Mesenteric fat pad (tissue), 1 donor: ENCODE results near the gene C10orf71. TPM values are rescaled to one million over a fixed set of nuclear protein-coding genes. Genes with fewer than 3 reads are reported as not detected.

Experiments used
- DNase-seq: peaks from one replicate; pipeline ENCODE4 v3.0.0-alpha.2; 2020; ENCODE audit warnings: low spot score
- long read RNA-seq: library from polyadenylated mRNA; unstranded; transcript quantifications from one replicate; pipeline ENCODE4 v2.0.0, GENCODE V29; 2020
- total RNA-seq: library from RNA; stranded (reverse); fragmentation: NEBNext Ultra II Directional; extraction: Animal tissue kit (Norgen Biotek cat#: 25700); gene quantifications from one replicate; pipeline ENCODE4 v1.2.1, GENCODE V29; 2021
- donor health status: DM: yes; HTN: yes; CAD: no.

The C10orf71 gene
- total RNA-seq: not detected
- long read RNA-seq: 0 reads

DNA sequence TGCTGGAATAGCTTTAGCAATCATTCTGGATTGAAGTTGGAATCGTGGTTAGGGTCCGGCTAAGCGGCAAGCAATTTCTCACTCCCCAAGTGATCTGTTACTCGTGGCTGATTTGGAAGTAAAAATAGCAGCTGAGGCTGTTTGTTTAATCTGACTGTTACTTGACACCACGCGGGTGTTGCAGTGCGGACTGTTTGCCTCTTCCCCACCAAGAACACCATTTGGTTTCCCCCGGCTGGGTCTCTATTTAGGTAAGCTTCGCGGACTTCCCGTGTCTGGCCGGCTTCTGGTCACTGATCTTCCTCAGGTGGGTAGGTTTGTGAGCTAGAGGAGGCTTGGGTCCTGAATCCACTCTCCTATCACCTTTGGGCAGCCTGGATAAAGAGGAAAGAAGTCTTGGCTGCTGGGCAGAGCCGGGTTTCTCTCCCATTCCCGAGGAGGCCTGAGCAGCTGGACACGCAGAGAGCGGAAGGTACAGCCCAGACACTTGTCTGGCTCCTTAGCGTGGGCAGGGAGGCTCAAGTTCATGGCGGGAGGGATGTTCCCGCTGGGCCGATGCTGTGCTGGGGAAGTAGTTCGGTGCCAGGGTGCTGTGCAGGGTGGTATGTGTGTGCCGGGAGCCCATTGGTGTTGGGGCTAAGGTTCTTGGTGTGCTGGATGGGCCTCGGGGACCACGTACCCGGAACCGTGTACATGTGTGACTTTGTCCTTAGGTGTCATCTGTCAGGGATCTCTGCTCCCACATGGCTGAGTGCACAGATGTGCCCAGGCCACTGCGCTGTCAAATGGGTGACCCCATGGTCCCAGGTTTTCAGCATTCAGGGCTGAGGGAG lies at the start of gene C10orf71:
Gene C10orf71 (plus strand): TSS at position 188 of the 833 bp plus-strand sequence. CDS start 23,376 bp downstream, outside the sequence.
- no peak for DNase-seq

- DNase-seq: no peak
Observed at GRCh38 chr10:49252313-49253034, 46.5 kb upstream of the C10orf71 start.

- DNase-seq: no peak
Observed at GRCh38 chr10:49253340-49253906, 45.5 kb upstream of the C10orf71 start.

GRCh38 chr10:49254150-49254549 lies 44.8 kb upstream of the C10orf71 start:
- DNase-seq: no peak

- no peak for DNase-seq
Observed at GRCh38 chr10:49254556-49255318, 44.2 kb upstream of the C10orf71 start.

GRCh38 chr10:49255883-49256282 lies 43.1 kb upstream of the C10orf71 start:
- no peak for DNase-seq

DNA sequence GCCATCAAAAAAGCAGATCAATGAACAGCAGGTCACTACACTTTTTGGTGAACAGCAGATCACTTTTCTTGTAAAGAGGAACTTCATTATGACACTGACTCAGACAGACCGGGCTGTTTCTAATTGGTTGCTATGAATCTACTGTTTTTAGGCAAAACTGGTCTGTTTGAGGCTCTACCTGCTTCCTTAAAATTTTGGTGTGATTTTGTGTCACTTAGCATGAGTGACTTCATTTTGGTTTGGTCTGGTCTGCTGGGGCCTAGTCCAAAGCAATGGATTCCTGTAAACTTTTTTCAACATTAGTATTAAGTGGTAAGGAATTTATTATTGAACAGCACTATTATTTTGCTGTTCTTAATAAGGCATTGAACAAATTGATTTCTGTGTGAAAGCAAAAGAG lies 41.8 kb upstream of the C10orf71 start:
- no peak for DNase-seq

- DNase-seq: no peak
Observed at GRCh38 chr10:49257626-49258349, 41.2 kb upstream of the C10orf71 start.

DNA sequence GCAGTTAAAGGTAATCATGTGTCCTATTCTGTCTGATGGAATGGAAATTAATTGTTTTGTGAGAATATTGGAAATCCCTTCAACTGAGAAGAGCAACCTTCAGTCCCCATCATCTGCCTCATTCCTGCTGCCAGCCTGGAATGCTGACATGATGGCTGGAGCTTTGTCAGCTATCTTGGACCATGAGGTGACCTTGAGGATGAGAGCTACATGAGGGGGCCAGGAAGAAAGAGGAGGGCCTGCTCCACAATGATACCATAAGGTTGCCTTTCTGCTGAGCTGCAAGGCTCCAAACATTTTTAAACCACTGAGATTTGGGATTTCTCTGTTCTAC lies 40.7 kb upstream of the C10orf71 start:
- no peak for DNase-seq

- no peak for DNase-seq
Observed at GRCh38 chr10:49260644-49261296, 38.2 kb upstream of the C10orf71 start.

DNA sequence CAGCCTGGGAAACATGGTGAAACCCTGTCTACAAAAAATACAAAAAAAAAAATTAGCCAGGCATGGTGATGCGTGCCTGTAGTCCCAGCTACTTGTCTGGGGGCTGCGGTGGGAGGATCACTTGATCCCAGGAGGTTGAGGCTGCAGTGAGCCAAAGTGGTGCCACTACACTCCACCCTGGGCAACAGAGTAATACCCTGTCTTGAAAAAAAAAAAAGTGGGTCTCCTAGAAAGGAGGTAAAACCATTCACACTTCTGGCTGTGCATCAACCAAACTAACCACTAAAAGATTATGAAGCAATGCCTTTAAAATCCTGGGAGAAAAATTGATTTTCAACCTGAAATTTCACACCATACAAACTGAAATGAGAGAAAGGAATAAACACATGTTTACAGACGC lies 35.4 kb upstream of the C10orf71 start:
- no peak for DNase-seq

GRCh38 chr10:49264177-49264677 lies 34.7 kb upstream of the C10orf71 start:
- no peak for DNase-seq

DNA sequence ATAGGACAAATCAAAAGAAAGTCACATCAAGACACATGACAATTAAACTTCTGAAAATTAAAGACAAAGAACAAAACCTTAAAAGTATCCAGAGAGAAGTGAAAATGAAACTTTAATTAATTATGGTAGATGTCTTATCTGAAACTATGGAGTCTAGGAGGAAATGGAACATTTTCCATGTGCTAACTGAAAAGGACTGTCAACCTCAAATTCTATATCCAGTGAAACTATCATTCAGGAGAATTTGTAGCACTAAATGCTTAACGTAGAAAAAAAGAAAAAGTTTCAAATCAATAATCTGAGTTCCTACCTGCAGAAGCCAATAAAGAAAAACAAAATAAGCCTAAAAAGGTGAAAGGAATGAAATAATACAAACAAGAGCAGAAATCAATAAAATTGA lies 33.1 kb upstream of the C10orf71 start:
- no peak for DNase-seq

- no peak for DNase-seq
Observed at GRCh38 chr10:49268185-49268584, 30.8 kb upstream of the C10orf71 start.

DNA sequence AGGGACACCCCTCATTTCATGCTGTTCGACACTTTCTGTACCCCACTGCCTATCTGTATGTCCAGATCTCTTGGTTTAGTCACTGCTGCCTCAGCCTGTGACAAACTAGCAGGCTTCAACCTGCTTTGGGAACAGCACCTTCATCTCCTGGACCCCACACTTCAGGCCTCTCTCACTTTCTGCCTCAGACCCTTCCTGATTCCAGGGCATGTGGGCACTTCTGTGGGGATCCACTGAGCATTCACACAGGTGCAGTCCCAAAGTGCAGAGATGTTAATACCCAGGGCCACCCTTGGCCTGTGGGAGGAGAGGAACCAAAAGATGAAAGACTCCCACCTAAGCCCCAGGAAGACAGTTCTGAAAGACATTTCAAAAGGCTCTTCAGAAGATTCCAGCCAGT lies 29.4 kb upstream of the C10orf71 start:
- DNase-seq: no peak

- DNase-seq: no peak
Observed at GRCh38 chr10:49270565-49270964, 28.4 kb upstream of the C10orf71 start.

GRCh38 chr10:49271346-49271745 lies 27.6 kb upstream of the C10orf71 start:
- no peak for DNase-seq

- DNase-seq: no peak
Observed at GRCh38 chr10:49272251-49273081, 26.5 kb upstream of the C10orf71 start.

GRCh38 chr10:49273082-49273465 lies 25.9 kb upstream of the C10orf71 start:
- no peak for DNase-seq
